ENCODE data around the gene DTNBP1. TPM values are rescaled to one million over a fixed set of nuclear protein-coding genes. Genes with fewer than 3 reads are reported as not detected.

DTNBP1 gene
- total and polyA plus RNA-seq, 2 of the 13 experiments (the other 11 are each of a cell fraction or from before 2014, with no cell fraction given): 6.6 to 19.1 TPM

DNA sequence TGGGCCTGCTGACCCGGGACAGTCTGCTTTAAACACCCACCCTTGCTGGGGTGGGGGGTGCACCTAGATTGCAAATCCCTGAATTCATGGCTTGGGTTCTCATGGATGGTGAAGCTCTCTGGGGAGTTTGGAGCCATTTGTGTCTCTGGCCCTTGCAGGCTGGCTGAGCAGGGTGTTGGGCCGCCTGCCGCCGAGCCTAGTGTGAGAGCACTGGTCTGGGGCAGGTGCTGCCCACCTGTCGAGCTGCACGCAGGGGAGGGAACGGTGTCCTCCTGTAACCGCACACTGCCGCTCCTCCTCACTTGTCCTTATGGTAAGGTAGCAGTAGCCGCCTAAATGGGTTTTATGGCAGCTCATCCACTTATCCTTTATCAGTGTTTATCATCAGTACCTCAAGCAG lies 143.9 kb downstream of the DTNBP1 start:
- TF ChIP-seq TEAD3 (CRISPR knock-in tag; optimal IDR thresholded peaks at IDR 0.05; ENCODE audit: borderline replicate concordance) (no peak), ZBTB42 (CRISPR knock-in tag; IDR thresholded peaks at IDR 0.05) (no peak), ZNF501 (CRISPR knock-in tag; IDR thresholded peaks at IDR 0.05) (no peak), ZNF766 (CRISPR knock-in tag; IDR thresholded peaks at IDR 0.05; ENCODE audit: borderline replicate concordance) (no peak), TCF12 (IDR thresholded peaks at IDR 0.05) (no peak), TCF12 (CRISPR knock-in tag; IDR thresholded peaks at IDR 0.05) (no peak), RBM22 (optimal IDR thresholded peaks at IDR 0.05; ENCODE audit: low read length) (peak; percentile 74), GATAD2A (CRISPR knock-in tag; IDR thresholded peaks at IDR 0.05) (no peak)
- TF ChIP-seq, protein P1, sequence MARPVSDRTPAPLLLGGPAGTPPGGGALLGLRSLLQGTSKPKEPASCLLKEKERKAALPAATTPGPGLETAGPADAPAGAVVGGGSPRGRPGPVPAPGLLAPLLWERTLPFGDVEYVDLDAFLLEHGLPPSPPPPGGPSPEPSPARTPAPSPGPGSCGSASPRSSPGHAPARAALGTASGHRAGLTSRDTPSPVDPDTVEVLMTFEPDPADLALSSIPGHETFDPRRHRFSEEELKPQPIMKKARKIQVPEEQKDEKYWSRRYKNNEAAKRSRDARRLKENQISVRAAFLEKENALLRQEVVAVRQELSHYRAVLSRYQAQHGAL (CRISPR knock-in tag; IDR thresholded peaks at IDR 0.05; ENCODE audit: not compliant biosample characterization): no peak
- POLR2A ChIA-PET: no interaction called here
- Histone ChIP-seq H3K36me3 (replicated peaks in 1 of 2; ENCODE audit: control insufficient read depth in 1 of 2, insufficient read depth in 2 of 2, low read length in 2 of 2) (peaks cover 3 to 65% of the 10 kb centered on the region in 2 experiments), H4K20me1 (ENCODE audit: insufficient read depth, low read length) (no peaks in the 10 kb centered on the region), H2AFZ (ENCODE audit: low read length) (no peak overlapping the region), H3K27me3 (ENCODE audit: control insufficient read depth in 1 of 2, insufficient read depth in 2 of 2, low read length in 2 of 2) (no peaks in the 10 kb centered on the region), H3K27ac (ENCODE audit: extremely low read length, insufficient read depth, low read length) (no peak overlapping the region), H3K4me1 (ENCODE audit: insufficient read depth, low read length) (no peaks in the 10 kb centered on the region), H3K9me3 (ENCODE audit: low read length) (no peaks in the 10 kb centered on the region), H3K4me2 (ENCODE audit: low read depth, low read length) (no peak overlapping the region), H3K4me3 (replicated peaks in 1 of 3; ENCODE audit: insufficient read depth in 1 of 3, low read depth in 2 of 3, low read length in 3 of 3) (no peak overlapping the region), H3K79me2 (ENCODE audit: insufficient read depth, low read length) (no peaks in the 10 kb centered on the region), H3K9ac (ENCODE audit: insufficient read depth, low read depth, low read length) (no peak overlapping the region)
- BruUV-seq (replicated peaks): no TSS peak
- DNase-seq (ENCODE audit: low spot score) (no peak), ATAC-seq (no peak), FAIRE-seq (no peak)
- CTCF ChIA-PET (ENCODE audit: low intra/inter-chr PET ratio, low total read pairs): no interaction called here
- in situ Hi-C loops (cut with HindIII; ENCODE audit: extremely low pct_ligation_motif_present, low pct_unique_long_range_greater_than_20kb): no loop called here
- 99% methylated on average over 5 of the region's 10 CpGs for WGBS (ENCODE audit: low lambda C conversion rate)
- intact Hi-C loops (cut with micrococcal nuclease; ENCODE audit: unreplicated experiment): no loop called here

DNA sequence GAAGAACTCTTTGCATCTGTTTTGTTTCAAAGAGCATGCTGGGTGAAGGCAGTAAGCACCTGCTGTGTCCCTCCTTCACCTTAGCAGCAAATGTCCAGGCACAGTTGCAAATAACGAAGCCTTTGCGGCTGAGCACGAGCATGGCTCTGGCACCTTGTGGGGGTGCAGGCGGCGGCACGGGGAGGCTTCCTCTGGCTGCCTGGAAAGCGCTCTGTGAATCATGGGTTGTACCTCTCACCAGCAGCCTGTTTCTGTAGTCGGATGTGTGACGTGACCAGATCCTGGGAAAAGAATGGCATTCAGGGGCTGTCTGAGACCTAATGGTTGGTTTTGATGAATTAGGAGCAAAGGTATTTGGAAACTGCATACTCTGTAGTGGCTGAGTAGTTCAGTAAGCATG lies 144.8 kb downstream of the DTNBP1 start:
- BruUV-seq (replicated peaks): no TSS peak
- ATAC-seq (no peak), FAIRE-seq (no peak), DNase-seq (ENCODE audit: low spot score) (no peak)
- H3K4me2 ChIP-seq (ENCODE audit: low read depth, low read length): no peak overlapping the region
- no peaks in the 10 kb centered on the region for H3K27me3 ChIP-seq (ENCODE audit: control insufficient read depth in 1 of 2, insufficient read depth in 2 of 2, low read length in 2 of 2)
- intact Hi-C loops (cut with micrococcal nuclease; ENCODE audit: unreplicated experiment) (no loop called here), in situ Hi-C loops (cut with HindIII; ENCODE audit: extremely low pct_ligation_motif_present, low pct_unique_long_range_greater_than_20kb) (no loop called here)
- peaks cover 10 to 67% of the 10 kb centered on the region in 2 experiments for H3K36me3 ChIP-seq (replicated peaks in 1 of 2; ENCODE audit: control insufficient read depth in 1 of 2, insufficient read depth in 2 of 2, low read length in 2 of 2)
- CTCF ChIA-PET (ENCODE audit: low intra/inter-chr PET ratio, low total read pairs): no interaction called here
- H4K20me1 ChIP-seq (ENCODE audit: insufficient read depth, low read length): no peaks in the 10 kb centered on the region
- H2AFZ ChIP-seq (ENCODE audit: low read length): no peak overlapping the region
- no peak overlapping the region for H3K4me3 ChIP-seq (replicated peaks in 1 of 3; ENCODE audit: insufficient read depth in 1 of 3, low read depth in 2 of 3, low read length in 3 of 3)
- H3K79me2 ChIP-seq (ENCODE audit: insufficient read depth, low read length): no peaks in the 10 kb centered on the region
- POLR2A ChIA-PET: no interaction called here
- H3K27ac ChIP-seq (ENCODE audit: extremely low read length, insufficient read depth, low read length): no peak overlapping the region
- 96% methylated on average over 9 of the region's 9 CpGs for WGBS (ENCODE audit: low lambda C conversion rate)
- no peak overlapping the region for H3K9ac ChIP-seq (ENCODE audit: insufficient read depth, low read depth, low read length)
- no peaks in the 10 kb centered on the region for H3K9me3 ChIP-seq (ENCODE audit: low read length)
- no peaks in the 10 kb centered on the region for H3K4me1 ChIP-seq (ENCODE audit: insufficient read depth, low read length)
- TF ChIP-seq, protein P2, sequence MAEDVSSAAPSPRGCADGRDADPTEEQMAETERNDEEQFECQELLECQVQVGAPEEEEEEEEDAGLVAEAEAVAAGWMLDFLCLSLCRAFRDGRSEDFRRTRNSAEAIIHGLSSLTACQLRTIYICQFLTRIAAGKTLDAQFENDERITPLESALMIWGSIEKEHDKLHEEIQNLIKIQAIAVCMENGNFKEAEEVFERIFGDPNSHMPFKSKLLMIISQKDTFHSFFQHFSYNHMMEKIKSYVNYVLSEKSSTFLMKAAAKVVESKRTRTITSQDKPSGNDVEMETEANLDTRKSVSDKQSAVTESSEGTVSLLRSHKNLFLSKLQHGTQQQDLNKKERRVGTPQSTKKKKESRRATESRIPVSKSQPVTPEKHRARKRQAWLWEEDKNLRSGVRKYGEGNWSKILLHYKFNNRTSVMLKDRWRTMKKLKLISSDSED (CRISPR knock-in tag; IDR thresholded peaks at IDR 0.05): no peak
- no peak for TF ChIP-seq SMC3 (IDR thresholded peaks at IDR 0.05; ENCODE audit: low read length)
- TF ChIP-seq SCMH1 (CRISPR knock-in tag; IDR thresholded peaks at IDR 0.05; ENCODE audit: borderline replicate concordance): no peak
- no peak for TF ChIP-seq GATA4 (IDR thresholded peaks at IDR 0.05; ENCODE audit: borderline replicate concordance, low read depth)
- TF ChIP-seq SIX4 (CRISPR knock-in tag; IDR thresholded peaks at IDR 0.05): no peak
- no peak for TF ChIP-seq FOXA3 (CRISPR knock-in tag; IDR thresholded peaks at IDR 0.05)
- TF ChIP-seq ZNF225 (CRISPR knock-in tag; IDR thresholded peaks at IDR 0.05): no peak
- TF ChIP-seq, protein P3, sequence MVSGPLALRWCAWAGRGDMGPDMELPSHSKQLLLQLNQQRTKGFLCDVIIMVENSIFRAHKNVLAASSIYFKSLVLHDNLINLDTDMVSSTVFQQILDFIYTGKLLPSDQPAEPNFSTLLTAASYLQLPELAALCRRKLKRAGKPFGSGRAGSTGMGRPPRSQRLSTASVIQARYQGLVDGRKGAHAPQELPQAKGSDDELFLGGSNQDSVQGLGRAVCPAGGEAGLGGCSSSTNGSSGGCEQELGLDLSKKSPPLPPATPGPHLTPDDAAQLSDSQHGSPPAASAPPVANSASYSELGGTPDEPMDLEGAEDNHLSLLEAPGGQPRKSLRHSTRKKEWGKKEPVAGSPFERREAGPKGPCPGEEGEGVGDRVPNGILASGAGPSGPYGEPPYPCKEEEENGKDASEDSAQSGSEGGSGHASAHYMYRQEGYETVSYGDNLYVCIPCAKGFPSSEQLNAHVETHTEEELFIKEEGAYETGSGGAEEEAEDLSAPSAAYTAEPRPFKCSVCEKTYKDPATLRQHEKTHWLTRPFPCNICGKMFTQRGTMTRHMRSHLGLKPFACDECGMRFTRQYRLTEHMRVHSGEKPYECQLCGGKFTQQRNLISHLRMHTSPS (CRISPR knock-in tag; IDR thresholded peaks at IDR 0.05; ENCODE audit: low read depth): no peak

Data from HepG2 (cell line).